CD14-positive monocyte (primary cell): ENCODE results near the gene NDUFB7. TPM values are rescaled to one million over a fixed set of nuclear protein-coding genes. Genes with fewer than 3 reads are reported as not detected.
"Not testable (repeated sequence)": the region's sequence is repeated elsewhere in the genome, so short reads cannot be mapped to it uniquely, and the experiment has no call there.

Experiments
- DNase-seq, 3 donors: peaks; one replicate each; pipeline ENCODE4 v3.0.0-alpha.2; 2011 to 2022
- H2AFZ ChIP-seq: 2 replicates; pipeline ENCODE4 v1.6.0; 2012; ENCODE audit warnings: mild to moderate bottlenecking, low read depth, low read length, inconsistent platforms; ENCODE audit not compliant: insufficient read depth, poor library complexity, severe bottlenecking
- H3K27ac ChIP-seq, 2 donors: 1 replicate in 1 of 2; 2 replicates in 1 of 2; pipeline ENCODE4 v1.5.1; 2012 to 2013; ENCODE audit warnings: low read length in 2 of 2, control low read depth in 1 of 2, inconsistent platforms in 1 of 2, low read depth in 1 of 2, mild to moderate bottlenecking in 1 of 2
- H3K27me3 ChIP-seq, 2 donors: one replicate each; pipeline versions ENCODE4 v1.6.0 to v1.6.1; 2011 to 2013; ENCODE audit warnings: low read length in 2 of 2; ENCODE audit not compliant: control insufficient read depth in 2 of 2, insufficient read depth in 2 of 2
- H3K36me3 ChIP-seq, 2 donors: replicated peaks in 1 of 2; 1 replicate in 1 of 2; 2 replicates in 1 of 2; pipeline versions ENCODE4 v1.5.1 to v1.6.1; 2012 to 2013; ENCODE audit warnings: low read length in 2 of 2, control low read depth in 1 of 2, inconsistent platforms in 1 of 2, mild to moderate bottlenecking in 1 of 2; ENCODE audit not compliant: insufficient read depth in 2 of 2, control insufficient read depth in 1 of 2
- H3K4me1 ChIP-seq, 2 donors: 1 replicate in 1 of 2; 2 replicates in 1 of 2; pipeline versions ENCODE4 v1.5.1 to v1.6.1; 2012 to 2013; ENCODE audit warnings: low read length in 2 of 2, control low read depth in 1 of 2, inconsistent platforms in 1 of 2, mild to moderate bottlenecking in 1 of 2, moderate library complexity in 1 of 2; ENCODE audit not compliant: insufficient read depth in 2 of 2, control insufficient read depth in 1 of 2
- H3K4me2 ChIP-seq: replicated peaks from 2 replicates; pipeline ENCODE3; 2012; ENCODE audit warnings: low read length, moderate library complexity, mild to moderate bottlenecking; ENCODE audit not compliant: poor library complexity, severe bottlenecking; ENCODE audit errors: extremely low read depth
- H3K4me3 ChIP-seq, 3 experiments: fragments of 200-600 bp in 1 of 3; sonication (generic) in 1 of 3; replicated peaks in 1 of 3; 1 replicate in 2 of 3; 2 replicates in 1 of 3; pipeline ENCODE4 v1.5.1; 2011 to 2013; ENCODE audit warnings: low read length in 3 of 3, mild to moderate bottlenecking in 3 of 3, control low read depth in 2 of 3, low read depth in 2 of 3, inconsistent platforms in 1 of 3, moderate library complexity in 1 of 3
- H3K79me2 ChIP-seq: 2 replicates; pipeline ENCODE4 v1.6.0; 2012; ENCODE audit warnings: mild to moderate bottlenecking, control low read depth, inconsistent platforms, low read length, moderate library complexity; ENCODE audit not compliant: insufficient read depth
- H3K9ac ChIP-seq: 2 replicates; pipeline ENCODE4 v1.6.0; 2017; ENCODE audit warnings: low read length, mild to moderate bottlenecking; ENCODE audit not compliant: insufficient read depth, poor library complexity, severe bottlenecking
- H3K9me3 ChIP-seq, 2 donors: replicated peaks in 1 of 2; 1 replicate in 1 of 2; 2 replicates in 1 of 2; pipeline versions ENCODE4 v1.5.1 to v1.6.1; 2012 to 2013; ENCODE audit warnings: low read length in 2 of 2, control low read depth in 1 of 2; ENCODE audit not compliant: control insufficient read depth in 1 of 2, insufficient read depth in 1 of 2
- H4K20me1 ChIP-seq: 2 replicates; pipeline ENCODE4 v1.6.0; 2012; ENCODE audit warnings: mild to moderate bottlenecking, low read length, control low read depth, moderate library complexity; ENCODE audit not compliant: insufficient read depth
- H3K27ac Mint-ChIP-seq, 7 donors: one replicate each; pipeline ENCODE4 v1.8.0; 2020; ENCODE audit warnings: mild to moderate bottlenecking in 7 of 7, mixed read lengths in 7 of 7, moderate library complexity in 6 of 7, inconsistent platforms in 2 of 7
- H3K27me3 Mint-ChIP-seq, 3 donors: one replicate each; pipeline ENCODE4 v1.8.0; 2021 to 2022; ENCODE audit warnings: low read depth in 3 of 3, mild to moderate bottlenecking in 3 of 3, mixed read lengths in 3 of 3, moderate library complexity in 3 of 3, inconsistent platforms in 1 of 3
- H3K36me3 Mint-ChIP-seq, 2 donors: one replicate each; pipeline ENCODE4 v1.8.0; 2020; ENCODE audit warnings: mixed read lengths in 2 of 2, inconsistent platforms in 1 of 2, mild to moderate bottlenecking in 1 of 2
- H3K4me1 Mint-ChIP-seq: one replicate; pipeline ENCODE4 v1.8.0; 2020; ENCODE audit warnings: mild to moderate bottlenecking, mixed read lengths
- H3K4me3 Mint-ChIP-seq, 2 donors: one replicate each; pipeline ENCODE4 v1.8.0; 2020; ENCODE audit warnings: mild to moderate bottlenecking in 2 of 2, mixed read lengths in 2 of 2, moderate library complexity in 1 of 2
- H3K9me3 Mint-ChIP-seq, 7 donors: one replicate each; pipeline ENCODE4 v1.8.0; 2020 to 2022; ENCODE audit warnings: mixed read lengths in 7 of 7, mild to moderate bottlenecking in 6 of 7, moderate library complexity in 6 of 7, inconsistent platforms in 2 of 7
- WGBS: methylation state at CpG from one replicate; pipeline ENCODE4 v1.1.5; 2013; ENCODE audit warnings: missing lambda C conversion rate; ENCODE audit not compliant: insufficient coverage; 5-methylcytosine and 5-hydroxymethylcytosine counted together
- intact Hi-C, 2 donors: fragments of 100-400 bp; cut with micrococcal nuclease; formaldehyde crosslinking; loops; one replicate each; pipeline versions ENCODE4 v1.15.0 to v1.15.1; 2023
- polyA plus RNA-seq, 3 donors: library from polyadenylated mRNA; depleted of rRNA in 1 of 3; unstranded in 2 of 3; stranded (reverse) in 1 of 3; fragments of 300-500 nt in 2 of 3; fragments of >200 nt in 1 of 3; fragmentation: Illumina TruSeq in 2 of 3; gene quantifications; 1 replicate in 2 of 3; 2 replicates in 1 of 3; pipeline ENCODE4 v1.2.3, GENCODE V29; 2012 to 2021
- TF ChIP-seq, protein P1 (sequence below): fragments of 200-600 bp; IDR thresholded peaks from one replicate; pipeline ENCODE4 v1.8.0; 2022; ENCODE audit warnings: antibody characterized with exemption, mild to moderate bottlenecking

Gene NDUFB7
- polyA plus RNA-seq, 3 donors = 137 to 313 (median 204) TPM

DNA sequence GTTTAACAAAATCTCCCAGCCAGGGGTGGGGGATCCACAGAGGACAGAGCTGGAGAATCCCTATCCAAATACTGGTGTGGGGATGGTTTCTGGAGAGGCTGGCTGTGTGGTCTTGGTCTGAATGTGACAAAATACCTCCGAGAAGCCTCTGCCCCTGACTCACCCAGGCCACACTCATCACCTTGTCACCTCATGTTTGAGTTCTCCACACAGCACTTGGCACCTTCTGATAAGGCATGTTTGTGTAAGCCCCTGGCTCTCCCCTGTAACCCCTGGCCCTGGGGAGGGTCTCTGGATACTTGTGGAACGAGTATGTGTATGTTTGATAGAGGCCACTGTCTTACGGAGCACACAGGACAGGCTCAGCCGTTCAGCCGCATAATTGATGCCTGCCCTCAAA lies 27.8 kb downstream of the NDUFB7 start:
- Mint-ChIP-seq H3K4me3 (no peak overlapping the region), H3K9me3 (no peaks in the 10 kb centered on the region), H3K27me3 (peaks cover 0 to 7% (median 3%) of the 10 kb centered on the region in 3 donors), H3K36me3 (peaks cover 15 to 34% of the 10 kb centered on the region in 2 donors), H3K27ac (peak overlapping the region in 1 of 7 donors; percentile 42), H3K4me1 (peaks cover 7% of the 10 kb centered on the region)
- no peak overlapping the region for H3K4me3 ChIP-seq
- H4K20me1 ChIP-seq = no peaks in the 10 kb centered on the region
- TF ChIP-seq, protein P1, sequence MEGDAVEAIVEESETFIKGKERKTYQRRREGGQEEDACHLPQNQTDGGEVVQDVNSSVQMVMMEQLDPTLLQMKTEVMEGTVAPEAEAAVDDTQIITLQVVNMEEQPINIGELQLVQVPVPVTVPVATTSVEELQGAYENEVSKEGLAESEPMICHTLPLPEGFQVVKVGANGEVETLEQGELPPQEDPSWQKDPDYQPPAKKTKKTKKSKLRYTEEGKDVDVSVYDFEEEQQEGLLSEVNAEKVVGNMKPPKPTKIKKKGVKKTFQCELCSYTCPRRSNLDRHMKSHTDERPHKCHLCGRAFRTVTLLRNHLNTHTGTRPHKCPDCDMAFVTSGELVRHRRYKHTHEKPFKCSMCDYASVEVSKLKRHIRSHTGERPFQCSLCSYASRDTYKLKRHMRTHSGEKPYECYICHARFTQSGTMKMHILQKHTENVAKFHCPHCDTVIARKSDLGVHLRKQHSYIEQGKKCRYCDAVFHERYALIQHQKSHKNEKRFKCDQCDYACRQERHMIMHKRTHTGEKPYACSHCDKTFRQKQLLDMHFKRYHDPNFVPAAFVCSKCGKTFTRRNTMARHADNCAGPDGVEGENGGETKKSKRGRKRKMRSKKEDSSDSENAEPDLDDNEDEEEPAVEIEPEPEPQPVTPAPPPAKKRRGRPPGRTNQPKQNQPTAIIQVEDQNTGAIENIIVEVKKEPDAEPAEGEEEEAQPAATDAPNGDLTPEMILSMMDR = no peak
- H3K36me3 ChIP-seq = peaks cover 0 to 5% of the 10 kb centered on the region in 2 donors
- DNase-seq = no peak
- peaks cover 43% of the 10 kb centered on the region for H3K79me2 ChIP-seq
- no peak overlapping the region for H2AFZ ChIP-seq
- no peak overlapping the region for H3K27ac ChIP-seq
- no peak overlapping the region for H3K9ac ChIP-seq
- H3K27me3 ChIP-seq = no peaks in the 10 kb centered on the region
- H3K4me2 ChIP-seq = no peak overlapping the region
- intact Hi-C loops = no loop called here
- no peaks in the 10 kb centered on the region for H3K9me3 ChIP-seq
- H3K4me1 ChIP-seq = no peaks in the 10 kb centered on the region
- WGBS = 96% methylated on average over 4 of the region's 5 CpGs

DNA sequence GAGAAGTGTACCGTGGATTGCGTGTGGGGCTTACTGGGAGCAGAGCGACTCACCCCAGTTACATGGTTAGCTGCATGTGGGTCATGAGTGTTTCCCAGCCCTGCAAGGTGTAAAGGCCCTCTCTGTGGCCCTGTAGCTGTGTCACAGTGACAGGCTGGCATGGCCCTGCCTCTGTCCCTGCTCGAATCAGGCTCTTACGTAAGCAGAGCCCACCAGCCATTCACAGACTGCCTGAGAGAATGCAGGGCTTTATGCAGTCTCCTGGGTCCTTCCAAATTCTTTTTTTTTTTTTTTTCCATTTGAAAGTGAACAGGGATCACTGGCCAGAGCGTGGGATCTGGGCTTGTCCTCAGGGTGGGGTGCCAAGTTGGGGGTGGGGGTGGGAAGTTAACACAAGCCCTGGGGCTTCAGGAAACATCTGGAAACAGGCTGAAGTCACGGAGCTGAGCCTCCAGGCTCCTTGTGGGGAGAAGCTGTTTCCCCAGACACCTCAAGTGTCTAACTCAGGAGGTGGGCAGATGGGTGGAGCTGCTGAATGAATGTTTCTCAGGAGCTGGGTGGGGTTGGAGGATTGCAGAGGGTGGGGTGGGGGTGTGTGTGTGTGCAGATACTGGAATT lies 29.0 kb downstream of the NDUFB7 start:
- Mint-ChIP-seq H3K27me3 (peaks cover 0 to 4% (median 3%) of the 10 kb centered on the region in 3 donors), H3K4me1 (peaks cover 9% of the 10 kb centered on the region), H3K36me3 (peaks cover 11 to 24% of the 10 kb centered on the region in 2 donors), H3K27ac (peak overlapping the region in 4 of 7 donors; percentile 47 to 89 (median 55)), H3K4me3 (no peak overlapping the region), H3K9me3 (no peaks in the 10 kb centered on the region)
- H3K4me1 ChIP-seq = no peaks in the 10 kb centered on the region
- no peak overlapping the region for H3K9ac ChIP-seq
- H3K9me3 ChIP-seq = no peaks in the 10 kb centered on the region
- peak; percentile 47 to 80 (median 52) for DNase-seq
- H3K79me2 ChIP-seq = peaks cover 48% of the 10 kb centered on the region
- H3K4me3 ChIP-seq = no peak overlapping the region
- H3K36me3 ChIP-seq = no peaks in the 10 kb centered on the region
- WGBS = 12% methylated on average over 4 of the region's 7 CpGs
- no peaks in the 10 kb centered on the region for H3K27me3 ChIP-seq
- no peak overlapping the region for H3K4me2 ChIP-seq
- H3K27ac ChIP-seq = peak overlapping the region in 1 of 2 donors; percentile 13
- no peaks in the 10 kb centered on the region for H4K20me1 ChIP-seq
- H2AFZ ChIP-seq = no peak overlapping the region
- TF ChIP-seq, protein P1 = no peak
- intact Hi-C loops = no loop called here

- H3K27ac ChIP-seq, H3K36me3 ChIP-seq, H3K4me3 ChIP-seq, H2AFZ ChIP-seq, DNase-seq, H3K9ac ChIP-seq, H3K27ac Mint-ChIP-seq, intact Hi-C loops, H3K4me2 ChIP-seq, H3K4me1 ChIP-seq, H4K20me1 ChIP-seq, H3K9me3 ChIP-seq, H3K9me3 Mint-ChIP-seq, H3K4me3 Mint-ChIP-seq, H3K27me3 Mint-ChIP-seq, H3K27me3 ChIP-seq: not testable (repeated sequence)
- Mint-ChIP-seq H3K4me1 (peaks cover 11% of the 10 kb centered on the region), H3K36me3 (peaks cover 11 to 22% of the 10 kb centered on the region in 2 donors)
- H3K79me2 ChIP-seq = peaks cover 53% of the 10 kb centered on the region
- WGBS = no CpG with 5 or more reads among the region's 5 CpGs
Measured at GRCh38 chr19:14541979-14542378, 29.9 kb downstream of the NDUFB7 start.
